HepG2 (cell line): ENCODE measurements around the gene SIK2. TPM values are rescaled to one million over a fixed set of nuclear protein-coding genes. Genes with fewer than 3 reads are reported as not detected.

Experiments
- ATAC-seq: fragments of 200-7000 bp; cut with Tn5 transposase; 3 replicates; pipeline ENCODE4 v1.9.1; 2020; ENCODE audit warnings: mild to moderate bottlenecking, moderate library complexity
- BruUV-seq: library from RNA; stranded (reverse); fragments of 400-500 nt; replicated peaks from 2 replicates; lab custom pipeline; 2021; lab: Mats Ljungman, UMichigan
- CTCF ChIA-PET: fragments of 300-600 bp; formaldehyde crosslinking; extraction: SDS; loops from one replicate; lab custom pipeline; 2021; ENCODE audit warnings: low total read pairs, inconsistent platforms, low intra/inter-chr PET ratio; lab: Yijun Ruan, JAX
- POLR2A ChIA-PET: fragments of 350-600 bp; sonication (Branson Sonifier 250); formaldehyde crosslinking; loops from one replicate; lab custom pipeline; 2020; ENCODE audit warnings: antibody characterized with exemption, inconsistent platforms; lab: Yijun Ruan, JAX
- DNase-seq: peaks from one replicate; pipeline ENCODE4 v3.0.0-alpha.2; 2015; ENCODE audit warnings: low spot score
- FAIRE-seq: peaks from 3 replicates; lab custom pipeline; 2011; peaks lifted over from hg19 to GRCh38; lab: Jason Lieb, UNC
- H2AFZ ChIP-seq: one replicate; pipeline ENCODE4 v1.6.1; 2011; ENCODE audit warnings: low read length, inconsistent platforms
- H3K27ac ChIP-seq: fragments of 300-600 bp; 3 replicates; pipeline ENCODE4 v1.8.0; 2011; ENCODE audit warnings: mixed run types, mild to moderate bottlenecking, mixed read lengths, low read length, inconsistent platforms; ENCODE audit not compliant: insufficient read depth; ENCODE audit errors: extremely low read length
- H3K27me3 ChIP-seq, 2 experiments: fragments of 200-600 bp in 1 of 2; 2 replicates in 1 of 2; 3 replicates in 1 of 2; pipeline versions ENCODE4 v1.6.0 to v1.8.0; 2011; ENCODE audit warnings: low read length in 2 of 2, mild to moderate bottlenecking in 2 of 2, moderate library complexity in 2 of 2, inconsistent platforms in 1 of 2; ENCODE audit not compliant: insufficient read depth in 2 of 2, control insufficient read depth in 1 of 2
- H3K36me3 ChIP-seq, 2 experiments: fragments of 200-600 bp in 1 of 2; replicated peaks in 1 of 2; 2 replicates in 1 of 2; 3 replicates in 1 of 2; pipeline versions ENCODE4 v1.5.1 to v1.8.0; 2011; ENCODE audit warnings: low read length in 2 of 2, inconsistent platforms in 1 of 2; ENCODE audit not compliant: insufficient read depth in 2 of 2, control insufficient read depth in 1 of 2
- H3K4me1 ChIP-seq: 2 replicates; pipeline ENCODE4 v1.5.1; 2012; ENCODE audit warnings: low read length, inconsistent platforms; ENCODE audit not compliant: insufficient read depth
- H3K4me2 ChIP-seq: 2 replicates; pipeline ENCODE4 v1.6.0; 2011; ENCODE audit warnings: low read depth, low read length, inconsistent platforms
- H3K4me3 ChIP-seq, 3 experiments: fragments of 200-600 bp in 1 of 3; sonication (generic), shearing (Covaris generic) in 1 of 3; replicated peaks in 1 of 3; 2 replicates each; pipeline ENCODE4 v1.5.1; 2011 to 2016; ENCODE audit warnings: low read length in 3 of 3, inconsistent platforms in 2 of 3, low read depth in 2 of 3, mild to moderate bottlenecking in 2 of 3, control low read depth in 1 of 3, mixed read lengths in 1 of 3; ENCODE audit not compliant: insufficient read depth in 1 of 3
- H3K79me2 ChIP-seq: one replicate; pipeline ENCODE4 v1.6.1; 2011; ENCODE audit warnings: low read length, inconsistent platforms; ENCODE audit not compliant: insufficient read depth
- H3K9ac ChIP-seq: 2 replicates; pipeline ENCODE4 v1.6.0; 2011; ENCODE audit warnings: mild to moderate bottlenecking, low read depth, low read length, inconsistent platforms; ENCODE audit not compliant: insufficient read depth
- H3K9me3 ChIP-seq: 2 replicates; pipeline ENCODE4 v1.5.1; 2012; ENCODE audit warnings: mild to moderate bottlenecking, low read length
- H4K20me1 ChIP-seq: 2 replicates; pipeline ENCODE4 v1.6.0; 2011; ENCODE audit warnings: inconsistent platforms, mild to moderate bottlenecking, low read length, moderate library complexity; ENCODE audit not compliant: insufficient read depth
- DDIT3 ChIP-seq: sonication (generic); formaldehyde crosslinking; IDR thresholded peaks from 2 replicates; pipeline ENCODE4 v1.4.0; 2020; ENCODE audit warnings: mild to moderate bottlenecking, missing genetic modification reagents
- MAZ ChIP-seq, 2 experiments: sonication (generic) in 1 of 2; formaldehyde crosslinking in 1 of 2; IDR thresholded peaks; 2 replicates each; pipeline versions ENCODE4 v1.5.0 to v1.6.1; 2012 to 2020; ENCODE audit warnings: low read depth in 2 of 2, mild to moderate bottlenecking in 2 of 2, borderline replicate concordance in 1 of 2, improper control_type of control experiment in 1 of 2, low read length in 1 of 2, missing genetic modification reagents in 1 of 2, moderate library complexity in 1 of 2
- MBD4 ChIP-seq: IDR thresholded peaks from 2 replicates; pipeline ENCODE4 v1.6.1; 2012; ENCODE audit warnings: low read length, inconsistent platforms, borderline replicate concordance
- ZBED4 ChIP-seq: sonication (generic); formaldehyde crosslinking; IDR thresholded peaks from 2 replicates; pipeline ENCODE4 v1.4.0; 2020; ENCODE audit warnings: missing genetic modification reagents, borderline replicate concordance
- ZNF275 ChIP-seq: sonication (generic); formaldehyde crosslinking; IDR thresholded peaks from 2 replicates; pipeline ENCODE4 v1.8.0; 2022; ENCODE audit warnings: missing genetic modification reagents, mild to moderate bottlenecking, inconsistent platforms, borderline replicate concordance
- ZNF609 ChIP-seq: sonication (generic); formaldehyde crosslinking; IDR thresholded peaks from 2 replicates; pipeline ENCODE4 v1.4.0; 2020; ENCODE audit warnings: mild to moderate bottlenecking, missing genetic modification reagents, borderline replicate concordance
- WGBS: methylation state at CpG from one replicate; pipeline ENCODE4 v1.1.6; 2017; ENCODE audit warnings: low lambda C conversion rate; 5-methylcytosine and 5-hydroxymethylcytosine counted together
- in situ Hi-C: cut with HindIII; loops from 2 replicates; pipeline ENCODE4 v1.10.0; 2017; ENCODE audit warnings: low pct_unique_long_range_greater_than_20kb; ENCODE audit not compliant: extremely low pct_ligation_motif_present
- intact Hi-C: fragments of 100-400 bp; cut with micrococcal nuclease; formaldehyde crosslinking; loops from one replicate; pipeline ENCODE4 v1.10.0; 2022; ENCODE audit not compliant: unreplicated experiment
- polyA plus RNA-seq, 8 experiments: library from polyadenylated mRNA; depleted of rRNA in 3 of 8; stranded (reverse) in 7 of 8; unstranded in 1 of 8; fragments of >200 nt; fragmentation: Illumina TruSeq in 4 of 8; extraction: Trizol in 4 of 8; gene quantifications; 2 replicates each; pipeline versions ENCODE4 v1.2.1 to v1.2.3, GENCODE V29; 2011 to 2016; ENCODE audit warnings: low read depth in 4 of 8, missing spikeins in 1 of 8, mixed read lengths in 1 of 8; ENCODE audit not compliant: insufficient read depth in 1 of 8
- total RNA-seq, 5 experiments: library from RNA; depleted of rRNA; stranded (reverse); fragments of >200 nt; fragmentation: Illumina TruSeq; extraction: Trizol; gene quantifications; 2 replicates each; pipeline ENCODE4 v1.2.3, GENCODE V29; 2016; ENCODE audit warnings: low read depth in 1 of 5
- TF ChIP-seq, protein P1 (sequence below): sonication (generic); formaldehyde crosslinking; IDR thresholded peaks from 2 replicates; pipeline ENCODE4 v1.5.0; 2020; ENCODE audit warnings: mild to moderate bottlenecking, missing genetic modification reagents, borderline replicate concordance

SIK2 gene
- total and polyA plus RNA-seq, 2 of the 13 experiments (the other 11 are each of a cell fraction or from before 2014, with no cell fraction given), result 8.1 to 15.4 TPM

- no peak overlapping the region for H3K4me3 ChIP-seq
- no peaks in the 10 kb centered on the region for H3K36me3 ChIP-seq
- peaks cover 28% of the 10 kb centered on the region for H3K4me1 ChIP-seq
- no peaks in the 10 kb centered on the region for H3K79me2 ChIP-seq
- intact Hi-C loops, result no loop called here
- H2AFZ ChIP-seq, result no peak overlapping the region
- no peak overlapping the region for H3K4me2 ChIP-seq
- no TSS peak for BruUV-seq
- H4K20me1 ChIP-seq, result no peaks in the 10 kb centered on the region
- CTCF ChIA-PET, result interaction anchor here (2.0 kb wide), 1 partner anchor 256 kb away, joined by 22 read pairs; no protein-coding TSS in a partner anchor
- H3K9me3 ChIP-seq, result no peaks in the 10 kb centered on the region
- WGBS, result 14% methylated on average over 2 of the region's 2 CpGs
- H3K27ac ChIP-seq, result no peak overlapping the region
- DNase-seq, result no peak
- FAIRE-seq, result no peak
- H3K27me3 ChIP-seq, result no peaks in the 10 kb centered on the region
- H3K9ac ChIP-seq, result no peak overlapping the region
- no peak for ATAC-seq
- in situ Hi-C loops, result no loop called here
- POLR2A ChIA-PET, result no interaction called here
- TF ChIP-seq DDIT3 (CRISPR knock-in tag) (no peak), ZNF609 (CRISPR knock-in tag) (no peak), MAZ (IDR thresholded peaks at IDR 0.05; ENCODE audit: borderline replicate concordance, low read depth, low read length) (no peak), MAZ (CRISPR knock-in tag; IDR thresholded peaks at IDR 0.05; ENCODE audit: low read depth) (no peak), MBD4 (no peak), ZNF275 (no peak), ZBED4 (CRISPR knock-in tag) (no peak)
- TF ChIP-seq, protein P1, sequence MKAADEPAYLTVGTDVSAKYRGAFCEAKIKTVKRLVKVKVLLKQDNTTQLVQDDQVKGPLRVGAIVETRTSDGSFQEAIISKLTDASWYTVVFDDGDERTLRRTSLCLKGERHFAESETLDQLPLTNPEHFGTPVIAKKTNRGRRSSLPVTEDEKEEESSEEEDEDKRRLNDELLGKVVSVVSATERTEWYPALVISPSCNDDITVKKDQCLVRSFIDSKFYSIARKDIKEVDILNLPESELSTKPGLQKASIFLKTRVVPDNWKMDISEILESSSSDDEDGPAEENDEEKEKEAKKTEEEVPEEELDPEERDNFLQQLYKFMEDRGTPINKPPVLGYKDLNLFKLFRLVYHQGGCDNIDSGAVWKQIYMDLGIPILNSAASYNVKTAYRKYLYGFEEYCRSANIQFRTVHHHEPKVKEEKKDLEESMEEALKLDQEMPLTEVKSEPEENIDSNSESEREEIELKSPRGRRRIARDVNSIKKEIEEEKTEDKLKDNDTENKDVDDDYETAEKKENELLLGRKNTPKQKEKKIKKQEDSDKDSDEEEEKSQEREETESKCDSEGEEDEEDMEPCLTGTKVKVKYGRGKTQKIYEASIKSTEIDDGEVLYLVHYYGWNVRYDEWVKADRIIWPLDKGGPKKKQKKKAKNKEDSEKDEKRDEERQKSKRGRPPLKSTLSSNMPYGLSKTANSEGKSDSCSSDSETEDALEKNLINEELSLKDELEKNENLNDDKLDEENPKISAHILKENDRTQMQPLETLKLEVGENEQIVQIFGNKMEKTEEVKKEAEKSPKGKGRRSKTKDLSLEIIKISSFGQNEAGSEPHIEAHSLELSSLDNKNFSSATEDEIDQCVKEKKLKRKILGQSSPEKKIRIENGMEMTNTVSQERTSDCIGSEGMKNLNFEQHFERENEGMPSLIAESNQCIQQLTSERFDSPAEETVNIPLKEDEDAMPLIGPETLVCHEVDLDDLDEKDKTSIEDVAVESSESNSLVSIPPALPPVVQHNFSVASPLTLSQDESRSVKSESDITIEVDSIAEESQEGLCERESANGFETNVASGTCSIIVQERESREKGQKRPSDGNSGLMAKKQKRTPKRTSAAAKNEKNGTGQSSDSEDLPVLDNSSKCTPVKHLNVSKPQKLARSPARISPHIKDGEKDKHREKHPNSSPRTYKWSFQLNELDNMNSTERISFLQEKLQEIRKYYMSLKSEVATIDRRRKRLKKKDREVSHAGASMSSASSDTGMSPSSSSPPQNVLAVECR (CRISPR knock-in tag), result no peak
Measured at GRCh38 chr11:111585371-111585770, 16.9 kb upstream of the SIK2 start.
